Psoas muscle (tissue), 8 donors: ENCODE data around the gene ZNF416. TPM values are rescaled to one million over a fixed set of nuclear protein-coding genes. Genes with fewer than 3 reads are reported as not detected.

Experiments
- ATAC-seq, 4 donors: fragments of 200-7000 bp; cut with Tn5 transposase; one replicate each; pipeline ENCODE4 v1.9.1; 2020; ENCODE audit warnings: moderate library complexity in 3 of 4, mild to moderate bottlenecking in 2 of 4
- DNase-seq, 2 donors: peaks; one replicate each; pipeline ENCODE4 v3.0.0-alpha.2; 2020
- H3K27ac ChIP-seq: fragments of 200-600 bp; one replicate; pipeline ENCODE4 v1.8.0; 2022
- H3K27me3 ChIP-seq, 3 donors: fragments of 200-600 bp in 1 of 3; one replicate each; pipeline versions ENCODE4 v1.6.1 to v1.8.0; 2013 to 2022; ENCODE audit warnings: low read length in 2 of 3, mild to moderate bottlenecking in 2 of 3, moderate library complexity in 1 of 3; ENCODE audit not compliant: insufficient read depth in 3 of 3
- H3K36me3 ChIP-seq, 2 donors: fragments of 200-600 bp in 1 of 2; one replicate each; pipeline versions ENCODE4 v1.6.1 to v1.8.0; 2013 to 2022; ENCODE audit warnings: low read depth in 1 of 2, mild to moderate bottlenecking in 1 of 2, moderate library complexity in 1 of 2; ENCODE audit not compliant: insufficient read depth in 1 of 2
- H3K4me1 ChIP-seq: fragments of 200-600 bp; one replicate; pipeline ENCODE4 v1.8.0; 2022
- H3K4me3 ChIP-seq: fragments of 200-600 bp; one replicate; pipeline ENCODE4 v1.8.0; 2022; ENCODE audit warnings: mild to moderate bottlenecking
- H3K9me3 ChIP-seq: fragments of 200-600 bp; one replicate; pipeline ENCODE4 v1.8.0; 2022
- CTCF ChIP-seq: fragments of 200-600 bp; IDR thresholded peaks from one replicate; pipeline ENCODE4 v1.8.0; 2022; ENCODE audit warnings: antibody characterized with exemption
- WGBS, 3 donors: extraction: QIAGEN DNeasy Blood & Tissue Kit; methylation state at CpG; one replicate each; pipeline versions ENCODE4 v1.1.6 to v1.1.7; 2013; 5-methylcytosine and 5-hydroxymethylcytosine counted together
- intact Hi-C, 2 donors: fragments of 100-400 bp; cut with DNase I; formaldehyde crosslinking; loops; one replicate each; pipeline versions ENCODE4 v1.11.0 to v1.14.2; 2022
- polyA plus RNA-seq, 3 donors: library from polyadenylated mRNA; stranded (reverse); fragments of 200-250 nt; gene quantifications; one replicate each; pipeline ENCODE4 v1.2.3, GENCODE V29; 2013
- total RNA-seq, 4 donors: library from RNA; stranded (reverse); fragmentation: NEBNext Ultra II Directional in 2 of 4; extraction: Animal tissue kit (Norgen Biotek cat#: 25700) in 2 of 4; gene quantifications; one replicate each; pipeline versions ENCODE4 v1.2.1 to v1.2.4, GENCODE V29; 2021 to 2023
- donor health status: healthy with polysubstance abuse.
- donor health status: DM: no; HTN: no; CAD: no; lungs with moderate emphysema.
- donor health status: Bipolar disorder and iron deficiency.
- donor health status: healthy.
- donor health status: DM: yes; HTN: yes; CAD: no.
- donor health status: DM: no; HTN: no; CAD: no.
- donor health status: DM: no; HTN: no; CAD: no.
- donor health status: DM: yes; HTN: yes; CAD: no.

ZNF416 gene
- total and polyA plus RNA-seq, 7 donors, result 1.9 to 4.0 (median 2.3) TPM

GRCh38 chr19:57613941-57614743, 35.4 kb upstream of the ZNF416 start, which contains the start of gene ZNF134:
Gene ZNF134 (plus strand): TSS chr19:57614242. CDS start chr19:57619469, 5,227 bp downstream.
- Histone ChIP-seq H3K36me3 (peaks cover 21 to 35% of the 10 kb centered on the region in 2 donors), H3K27me3 (no peaks in the 10 kb centered on the region), H3K9me3 (peaks cover 65% of the 10 kb centered on the region), H3K27ac (peak within 1 kb of the TSS; percentile 74), H3K4me1 (no peaks in the 10 kb centered on the region), H3K4me3 (peak within 1 kb of the TSS; percentile 96)
- intact Hi-C loops, result no loop called here
- 2% methylated on average over 57 to 64 of the region's 64 CpGs for WGBS, 3 donors
- peak; percentile 92 to 96 for DNase-seq
- TF ChIP-seq CTCF, result peak; percentile 18
- ATAC-seq, result peak; percentile 99 to 100 (median 100)

GRCh38 chr19:57611113-57611512, 32.4 kb upstream of the ZNF416 start:
- peaks cover 8 to 12% of the 10 kb centered on the region in 2 donors for H3K36me3 ChIP-seq
- no peak overlapping the region for H3K27ac ChIP-seq
- 87 to 92% (median 88%) methylated on average over 4 of the region's 4 CpGs for WGBS, 3 donors
- peaks cover 46% of the 10 kb centered on the region for H3K9me3 ChIP-seq
- DNase-seq, result no peak
- ATAC-seq, result no peak
- H3K27me3 ChIP-seq, result no peaks in the 10 kb centered on the region
- no peak overlapping the region for H3K4me3 ChIP-seq
- intact Hi-C loops, result no loop called here
- no peak for TF ChIP-seq CTCF
- no peaks in the 10 kb centered on the region for H3K4me1 ChIP-seq

GRCh38 chr19:57606931-57607330, 28.2 kb upstream of the ZNF416 start:
- peaks cover 15 to 25% of the 10 kb centered on the region in 2 donors for H3K36me3 ChIP-seq
- H3K9me3 ChIP-seq, result peaks cover 61% of the 10 kb centered on the region
- no peak for DNase-seq
- intact Hi-C loops, result no loop called here
- no peak for ATAC-seq
- no peak for TF ChIP-seq CTCF
- no peaks in the 10 kb centered on the region for H3K4me1 ChIP-seq
- no peaks in the 10 kb centered on the region for H3K27me3 ChIP-seq
- H3K27ac ChIP-seq, result no peak overlapping the region
- 97 to 98% (median 97%) methylated on average over 5 of the region's 5 CpGs for WGBS, 3 donors
- H3K4me3 ChIP-seq, result no peak overlapping the region

- Histone ChIP-seq H3K27me3 (no peaks in the 10 kb centered on the region), H3K36me3 (peaks cover 6% of the 10 kb centered on the region in 2 donors), H3K4me3 (peak within 1 kb of the TSS; percentile 82), H3K9me3 (peaks cover 35% of the 10 kb centered on the region), H3K27ac (peak within 1 kb of the TSS; percentile 30), H3K4me1 (peaks cover 7% of the 10 kb centered on the region)
- 0 to 1% (median 1%) methylated on average over 50 to 53 of the region's 53 CpGs for WGBS, 3 donors
- ATAC-seq (peak; percentile 99 to 100 (median 100)), DNase-seq (peak; percentile 95 to 97)
- intact Hi-C loops, result no loop called here
- TF ChIP-seq CTCF, result no peak
Measured at GRCh38 chr19:57599761-57600383, 21.2 kb upstream of the ZNF416 start, which contains the start of gene ZNF530. Gene ZNF530 (plus strand): TSS chr19:57599885. CDS start chr19:57604346, 4,461 bp downstream.
